Colon (tissue), 2 donors: ENCODE data around the gene CLCNKA.

Experiments
- FAIRE-seq: peaks from 2 replicates; lab custom pipeline; 2012; peaks lifted over from hg19 to GRCh38; lab: Jason Lieb, UNC
- donor health status: control.
- donor health status: control.

The CLCNKA gene

GRCh38 chr1:16063226-16063829, 41.5 kb downstream of the CLCNKA start:
- FAIRE-seq, result no peak

GRCh38 chr1:16063921-16064320, 42.1 kb downstream of the CLCNKA start:
- FAIRE-seq, result no peak

GRCh38 chr1:16064536-16065268, 42.9 kb downstream of the CLCNKA start:
- no peak for FAIRE-seq

GRCh38 chr1:16065269-16065576, 43.4 kb downstream of the CLCNKA start:
- no peak for FAIRE-seq

GRCh38 chr1:16066245-16066644, 44.4 kb downstream of the CLCNKA start:
- no peak for FAIRE-seq

- no peak for FAIRE-seq
Observed at GRCh38 chr1:16067127-16067768, 45.4 kb downstream of the CLCNKA start.

- FAIRE-seq, result no peak
Observed at GRCh38 chr1:16067933-16068332, 46.1 kb downstream of the CLCNKA start.

- no peak for FAIRE-seq
Observed at GRCh38 chr1:16068356-16069270, 46.8 kb downstream of the CLCNKA start.

GRCh38 chr1:16070640-16071355, 49.0 kb downstream of the CLCNKA start:
- no peak for FAIRE-seq

- FAIRE-seq, result no peak
Observed at GRCh38 chr1:16071614-16072013, 49.8 kb downstream of the CLCNKA start.

- FAIRE-seq, result no peak
Observed at GRCh38 chr1:16072095-16072494, 50.3 kb downstream of the CLCNKA start.

GRCh38 chr1:16072616-16073484, 51.0 kb downstream of the CLCNKA start:
- no peak for FAIRE-seq

GRCh38 chr1:16073490-16074119, 51.8 kb downstream of the CLCNKA start, which contains the start of gene FAM131C:
TSS of gene FAM131C (minus strand) at chr1:16073651. CDS start at chr1:16073442, 209 bp downstream.
- FAIRE-seq, result no peak

GRCh38 chr1:16074217-16074616, 52.4 kb downstream of the CLCNKA start:
- no peak for FAIRE-seq

GRCh38 chr1:16075337-16076030, 53.6 kb downstream of the CLCNKA start:
- FAIRE-seq, result no peak

GRCh38 chr1:16076031-16076864, 54.4 kb downstream of the CLCNKA start:
- no peak for FAIRE-seq

GRCh38 chr1:16076865-16077238, 55.0 kb downstream of the CLCNKA start:
- no peak for FAIRE-seq

GRCh38 chr1:16077406-16078245, 55.8 kb downstream of the CLCNKA start:
- no peak for FAIRE-seq
